HG03064 (cell line): ENCODE data around the gene C10orf90.

Experiments
- ATAC-seq: cut with Tn5 transposase; IDR thresholded peaks from one replicate; pipeline ENCODE4 v1.9.1; 2021; ENCODE audit warnings: low read depth; ENCODE audit not compliant: unreplicated experiment

C10orf90 gene

GRCh38 chr10:126637501-126637900, 33.0 kb downstream of the C10orf90 start:
- no peak for ATAC-seq

- ATAC-seq: no peak
These were observed 35.6 kb downstream of the C10orf90 start for GRCh38 chr10:126634911-126635310.

- ATAC-seq: no peak
These were observed 36.1 kb downstream of the C10orf90 start for GRCh38 chr10:126634347-126634746.

GRCh38 chr10:126632705-126633104, 37.8 kb downstream of the C10orf90 start:
- no peak for ATAC-seq

- ATAC-seq: no peak
These were observed 40.4 kb downstream of the C10orf90 start for GRCh38 chr10:126629925-126630624.

GRCh38 chr10:126628746-126629145, 41.7 kb downstream of the C10orf90 start:
- ATAC-seq: no peak

- no peak for ATAC-seq
These were observed 48.6 kb downstream of the C10orf90 start for GRCh38 chr10:126621846-126622245.

- ATAC-seq: no peak
These were observed 52.0 kb downstream of the C10orf90 start for GRCh38 chr10:126618466-126618865.

- no peak for ATAC-seq
These were observed 52.8 kb downstream of the C10orf90 start for GRCh38 chr10:126617733-126618132.

GRCh38 chr10:126617208-126617607, 53.3 kb downstream of the C10orf90 start:
- no peak for ATAC-seq

- ATAC-seq: no peak
These were observed 53.8 kb downstream of the C10orf90 start for GRCh38 chr10:126616737-126617136.

GRCh38 chr10:126611303-126611702, 59.2 kb downstream of the C10orf90 start:
- ATAC-seq: no peak

GRCh38 chr10:126609566-126609965, 60.9 kb downstream of the C10orf90 start:
- no peak for ATAC-seq

- no peak for ATAC-seq
These were observed 70.4 kb downstream of the C10orf90 start for GRCh38 chr10:126599949-126600682.

GRCh38 chr10:126598009-126598408, 72.5 kb downstream of the C10orf90 start:
- ATAC-seq: no peak

- ATAC-seq: no peak
These were observed 73.3 kb downstream of the C10orf90 start for GRCh38 chr10:126597211-126597610.

GRCh38 chr10:126596472-126597016, 73.9 kb downstream of the C10orf90 start:
- ATAC-seq: no peak

GRCh38 chr10:126595160-126595559, 75.3 kb downstream of the C10orf90 start:
- no peak for ATAC-seq

GRCh38 chr10:126593968-126594701, 76.4 kb downstream of the C10orf90 start:
- ATAC-seq: no peak

GRCh38 chr10:126592901-126593300, 77.6 kb downstream of the C10orf90 start:
- ATAC-seq: no peak

GRCh38 chr10:126588024-126588423, 82.5 kb downstream of the C10orf90 start:
- ATAC-seq: no peak
